Measurements from ENCODE around the gene PTGER1. TPM values are rescaled to one million over a fixed set of nuclear protein-coding genes. Genes with fewer than 3 reads are reported as not detected.

The PTGER1 gene
- total and polyA plus RNA-seq, 10 of the 15 experiments (the other 5 are each of a cell fraction or from before 2014, with no cell fraction given) = not detected

DNA sequence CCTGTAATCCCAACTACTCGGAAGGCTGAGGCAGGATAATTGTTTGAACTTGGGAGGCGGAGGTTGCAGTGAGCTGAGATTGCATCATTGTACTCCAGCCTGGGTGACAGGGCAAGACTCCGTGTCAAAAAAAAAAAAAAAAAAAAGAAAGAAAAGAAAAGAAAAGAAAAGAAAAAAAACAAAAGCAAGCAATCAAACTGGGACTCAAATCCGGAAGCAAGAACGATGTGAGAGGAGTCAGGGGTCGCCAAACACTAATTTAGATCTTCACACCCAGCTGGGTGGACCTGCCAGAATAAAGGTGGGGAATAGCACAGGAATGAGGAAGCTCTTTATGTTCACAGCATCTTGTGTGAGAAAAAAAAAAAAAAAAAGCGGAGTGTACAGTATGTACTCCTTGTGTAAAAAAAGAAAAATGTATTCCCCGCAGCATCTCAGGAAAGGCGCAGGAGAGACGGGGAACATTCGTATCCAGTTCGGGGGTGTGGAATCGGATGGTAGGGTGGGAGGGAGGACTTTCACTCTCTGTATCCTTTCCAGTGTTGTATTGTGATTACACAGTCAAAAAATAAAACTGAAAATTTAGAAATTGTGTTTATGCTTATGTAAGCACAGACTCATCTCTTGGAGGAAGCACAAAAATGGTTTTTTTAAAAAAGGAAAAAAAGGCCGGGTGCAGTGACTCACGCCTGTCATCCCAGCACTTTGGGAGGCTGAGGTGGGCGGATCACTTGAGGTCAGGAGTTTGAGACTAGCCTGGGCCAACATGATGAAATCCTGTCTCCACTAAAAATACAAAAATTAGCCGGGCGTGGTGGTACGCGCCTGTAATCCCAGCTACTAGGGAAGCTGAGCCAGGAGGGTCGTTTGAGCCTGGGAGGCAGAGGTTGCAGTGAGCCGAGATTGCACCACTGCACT, 35.4 kb upstream of the PTGER1 start (continued):
- TF ChIP-seq, protein P1, sequence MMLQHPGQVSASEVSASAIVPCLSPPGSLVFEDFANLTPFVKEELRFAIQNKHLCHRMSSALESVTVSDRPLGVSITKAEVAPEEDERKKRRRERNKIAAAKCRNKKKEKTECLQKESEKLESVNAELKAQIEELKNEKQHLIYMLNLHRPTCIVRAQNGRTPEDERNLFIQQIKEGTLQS (IDR thresholded peaks at IDR 0.05; ENCODE audit: borderline replicate concordance, extremely low read depth, low read depth, low read length) = no peak
- no peak for TF ChIP-seq SRF (IDR thresholded peaks at IDR 0.05; ENCODE audit: low read depth in 2 of 2, low read length in 2 of 2)
- TF ChIP-seq, protein P2, sequence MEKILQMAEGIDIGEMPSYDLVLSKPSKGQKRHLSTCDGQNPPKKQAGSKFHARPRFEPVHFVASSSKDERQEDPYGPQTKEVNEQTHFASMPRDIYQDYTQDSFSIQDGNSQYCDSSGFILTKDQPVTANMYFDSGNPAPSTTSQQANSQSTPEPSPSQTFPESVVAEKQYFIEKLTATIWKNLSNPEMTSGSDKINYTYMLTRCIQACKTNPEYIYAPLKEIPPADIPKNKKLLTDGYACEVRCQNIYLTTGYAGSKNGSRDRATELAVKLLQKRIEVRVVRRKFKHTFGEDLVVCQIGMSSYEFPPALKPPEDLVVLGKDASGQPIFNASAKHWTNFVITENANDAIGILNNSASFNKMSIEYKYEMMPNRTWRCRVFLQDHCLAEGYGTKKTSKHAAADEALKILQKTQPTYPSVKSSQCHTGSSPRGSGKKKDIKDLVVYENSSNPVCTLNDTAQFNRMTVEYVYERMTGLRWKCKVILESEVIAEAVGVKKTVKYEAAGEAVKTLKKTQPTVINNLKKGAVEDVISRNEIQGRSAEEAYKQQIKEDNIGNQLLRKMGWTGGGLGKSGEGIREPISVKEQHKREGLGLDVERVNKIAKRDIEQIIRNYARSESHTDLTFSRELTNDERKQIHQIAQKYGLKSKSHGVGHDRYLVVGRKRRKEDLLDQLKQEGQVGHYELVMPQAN (conservative IDR thresholded peaks at IDR 0.05) = no peak
- no peak for TF ChIP-seq RELA (IDR thresholded peaks at IDR 0.05; ENCODE audit: borderline replicate concordance, partially characterized antibody)

DNA sequence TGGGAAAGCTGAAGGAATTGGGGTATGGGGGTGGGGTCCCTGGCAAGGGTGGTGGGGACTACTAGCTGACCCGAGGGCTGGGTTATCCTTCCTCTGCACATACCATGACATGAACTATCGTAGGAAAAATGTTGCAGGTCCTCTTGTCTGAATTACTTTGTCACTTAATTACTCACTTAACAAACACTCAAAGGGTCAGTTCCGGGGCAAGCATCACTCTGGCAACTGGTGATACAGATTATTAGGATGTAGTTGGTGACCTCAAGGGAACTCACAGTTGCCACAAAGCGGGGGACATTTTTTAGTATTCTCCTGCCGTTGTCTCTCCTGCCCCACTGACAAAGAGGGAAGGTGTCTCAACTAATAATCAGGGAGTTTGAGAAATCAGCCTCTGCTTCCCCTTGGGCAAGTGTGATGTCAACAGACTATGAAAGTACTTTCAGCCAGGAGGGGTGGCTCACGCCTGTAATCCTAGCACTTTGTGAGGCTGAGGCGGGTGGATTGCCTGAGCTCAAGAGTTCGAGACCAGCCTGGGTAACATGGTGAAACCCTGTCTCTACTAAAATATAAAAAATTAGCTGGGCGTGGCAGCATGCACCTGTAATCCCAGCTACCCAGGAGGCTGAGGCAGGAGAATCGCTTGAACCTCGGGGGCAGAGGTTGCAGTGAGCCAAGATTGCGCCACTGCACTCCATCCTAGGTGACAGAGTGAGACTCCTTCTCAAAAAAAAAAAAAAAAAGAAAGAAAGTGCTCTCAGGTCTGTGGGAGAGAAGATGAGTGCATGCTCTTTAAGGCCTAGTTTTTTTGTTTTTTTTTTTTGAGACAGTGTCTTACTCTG, 32.8 kb upstream of the PTGER1 start:
- ATAC-seq (no peak), DNase-seq (ENCODE audit: low read depth, low spot score) (no peak), FAIRE-seq (no peak)
- no peaks in the 10 kb centered on the region for H3K9me3 ChIP-seq (replicated peaks; ENCODE audit: control insufficient read depth, insufficient read depth, low read length)
- H3K79me2 ChIP-seq (ENCODE audit: control insufficient read depth, insufficient read depth, low read length) = no peaks in the 10 kb centered on the region
- TF ChIP-seq POLR2AphosphoS5 (IDR thresholded peaks at IDR 0.05; ENCODE audit: low read length) = no peak
- TF ChIP-seq, protein P2 (conservative IDR thresholded peaks at IDR 0.05) = no peak
- H3K27ac ChIP-seq (ENCODE audit: control insufficient read depth, insufficient read depth) = no peak overlapping the region
- H3K4me1 ChIP-seq (ENCODE audit: control insufficient read depth, insufficient read depth, low read length) = peaks cover 4% of the 10 kb centered on the region; the same call in 1 of the 2 replicates
- H3K4me2 ChIP-seq (ENCODE audit: control insufficient read depth, insufficient read depth) = no peak overlapping the region
- RAD21 ChIA-PET (ENCODE audit: unreplicated experiment) = interaction anchor here (0.9 kb wide), 1 partner anchor 178 kb away, joined by 3 read pairs; no protein-coding TSS in a partner anchor
- in situ Hi-C loops (cut with MboI) = no loop called here
- intact Hi-C loops (cut with micrococcal nuclease; ENCODE audit: unreplicated experiment) = no loop called here
- SMC1A ChIA-PET (ENCODE audit: uncharacterized antibody, unreplicated experiment) = interaction anchor here (1.3 kb wide), 1 partner anchor 10 kb away, joined by 4 read pairs; the partner anchor contains the start of gene DNAJB1
- H3K27me3 ChIP-seq (replicated peaks in 1 of 2; ENCODE audit: control insufficient read depth in 2 of 2, insufficient read depth in 2 of 2, low read length in 1 of 2) = no peaks in the 10 kb centered on the region
- H3K4me3 ChIP-seq = no peak overlapping the region
- CTCF ChIA-PET = interaction anchor here (1.2 to 5.3 kb wide), 3 partner anchors 10 to 225 kb away, joined by 3 to 41 read pairs (median 4); partner anchors contain the start of gene DNAJB1
- WGBS (ENCODE audit: insufficient coverage, insufficient replicate concordance, low lambda C conversion rate, missing lambda C conversion rate) = 83% methylated on average over 12 of the region's 12 CpGs
- no peaks in the 10 kb centered on the region for H3K36me3 ChIP-seq (ENCODE audit: control insufficient read depth in 2 of 2, insufficient read depth in 2 of 2, low read length in 1 of 2)
- no peak overlapping the region for H2AFZ ChIP-seq (ENCODE audit: control insufficient read depth, low read depth, low read length)
- no peaks in the 10 kb centered on the region for H4K20me1 ChIP-seq (ENCODE audit: control insufficient read depth, insufficient read depth)
- H3K9ac ChIP-seq (ENCODE audit: control insufficient read depth, insufficient read depth, low read length) = no peak overlapping the region
- POLR2A ChIA-PET = interaction anchor here (0.5 kb wide), 1 partner anchor 379 kb away, joined by 3 read pairs; no protein-coding TSS in a partner anchor
- no TSS peak for BruUV-seq (replicated peaks)

All from GM12878 (cell line).